ENCODE measurements around the gene RASSF5. TPM values are rescaled to one million over a fixed set of nuclear protein-coding genes. Genes with fewer than 3 reads are reported as not detected.
"Not testable (repeated sequence)": the region's sequence is repeated elsewhere in the genome, so short reads cannot be mapped to it uniquely, and the experiment has no call there.

Gene RASSF5
- total RNA-seq, 1 donor from 2014 or later = 0.13 TPM

GRCh38 chr1:206569556-206569955 is 62.2 kb downstream of the RASSF5 start:
- DNase-seq (ENCODE audit: low read depth in 2 of 2) = no peak

DNA sequence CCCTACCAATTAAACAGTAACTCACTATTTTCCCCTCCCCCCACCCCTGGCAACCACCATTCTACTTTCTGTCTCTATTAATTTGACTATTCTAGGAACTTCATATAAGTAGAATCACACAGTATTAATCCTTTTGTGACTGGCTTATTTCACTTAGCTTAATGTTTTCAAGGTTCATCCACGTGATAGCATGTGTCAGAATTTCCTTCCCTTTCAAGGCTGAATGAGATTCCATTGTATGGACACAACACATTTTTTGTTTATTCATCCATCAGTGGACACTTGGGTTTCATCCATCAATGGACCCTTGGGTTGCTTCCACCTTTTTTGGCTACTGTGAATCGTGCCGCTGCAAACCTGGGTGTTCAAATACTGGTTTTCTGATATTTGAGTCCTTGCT is 63.2 kb downstream of the RASSF5 start:
- peak; percentile 30 to 70 for DNase-seq (ENCODE audit: low read depth in 2 of 2)

- no peak for DNase-seq (ENCODE audit: low read depth in 2 of 2)
Measured at GRCh38 chr1:206572835-206573234, 65.5 kb downstream of the RASSF5 start.

DNA sequence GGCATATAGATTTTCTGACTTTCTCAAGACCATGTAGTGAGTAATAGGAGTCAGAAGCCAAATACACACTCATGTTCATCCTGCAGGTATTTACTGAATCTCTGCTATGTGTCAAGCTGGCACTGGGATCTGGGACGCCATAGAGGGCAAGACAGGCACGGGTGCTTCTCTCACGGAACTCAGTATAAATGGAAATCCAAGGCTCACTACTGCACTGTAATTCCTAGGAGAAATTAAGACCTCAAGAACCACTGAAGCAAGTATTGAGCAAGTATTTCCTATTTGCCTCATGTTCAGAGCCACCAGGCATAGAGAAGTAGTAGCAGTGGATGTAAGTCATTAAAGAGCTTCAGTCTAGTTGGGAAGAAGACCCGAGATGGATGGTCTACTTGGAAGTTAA is 66.0 kb downstream of the RASSF5 start:
- DNase-seq (ENCODE audit: low read depth in 2 of 2) = no peak

DNA sequence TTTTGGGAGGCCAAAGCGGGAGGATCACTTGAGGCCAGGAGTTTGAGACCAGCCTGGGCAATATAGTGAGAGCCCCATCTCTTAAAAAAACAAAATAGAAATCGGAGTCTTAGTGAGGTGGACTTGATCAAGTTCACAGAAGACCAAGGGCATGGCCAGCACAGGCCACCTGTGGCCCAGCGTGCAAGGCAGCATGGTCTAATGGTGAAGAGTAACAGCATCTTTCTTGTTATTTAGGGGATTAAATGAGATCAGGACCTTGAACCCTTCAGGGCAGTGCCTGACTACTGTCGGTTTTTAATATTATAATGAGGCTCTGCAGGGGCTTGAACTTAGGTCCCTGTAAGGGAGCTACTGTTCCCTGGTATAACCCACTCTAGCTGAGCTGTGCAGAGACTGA is 66.4 kb downstream of the RASSF5 start:
- DNase-seq (ENCODE audit: low read depth in 2 of 2) = no peak

DNA sequence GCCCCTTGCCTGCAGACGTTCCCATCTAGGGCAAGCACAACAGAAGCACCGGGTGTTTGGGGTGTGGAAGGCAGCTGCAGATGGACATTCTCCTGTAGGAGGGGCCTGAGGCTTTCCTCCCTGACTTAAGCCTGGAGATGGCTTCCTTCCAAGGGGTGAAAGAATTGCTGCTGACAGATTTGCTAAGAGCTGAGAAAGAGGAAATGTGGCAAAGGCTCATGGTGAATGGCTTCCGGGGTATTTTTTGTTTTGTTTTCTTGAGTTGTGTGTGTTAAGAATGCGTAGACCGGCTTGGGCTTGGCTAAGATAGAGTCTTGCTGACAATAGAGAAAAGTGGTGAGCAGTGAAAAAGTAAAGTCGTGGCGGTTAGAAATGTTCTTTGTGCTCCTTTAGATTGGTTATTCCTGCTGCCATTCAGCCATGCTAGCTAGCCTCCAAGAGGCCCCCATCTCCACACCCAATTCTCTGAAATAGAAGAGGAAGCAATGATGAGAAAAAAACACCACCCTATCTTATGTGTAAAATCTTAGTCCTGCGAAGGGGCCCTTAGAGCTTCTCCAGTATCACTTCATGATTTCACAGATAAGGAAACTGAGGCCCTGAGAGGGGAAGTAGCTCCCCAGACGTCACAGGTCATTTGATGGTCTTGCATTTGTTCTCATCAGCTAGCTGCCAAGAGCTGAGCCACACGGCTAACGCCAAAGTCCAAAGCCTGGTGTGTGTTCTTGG is 68.0 kb downstream of the RASSF5 start:
- peak in 1 of 2 donors; percentile 94 for DNase-seq (ENCODE audit: low read depth in 2 of 2)

DNA sequence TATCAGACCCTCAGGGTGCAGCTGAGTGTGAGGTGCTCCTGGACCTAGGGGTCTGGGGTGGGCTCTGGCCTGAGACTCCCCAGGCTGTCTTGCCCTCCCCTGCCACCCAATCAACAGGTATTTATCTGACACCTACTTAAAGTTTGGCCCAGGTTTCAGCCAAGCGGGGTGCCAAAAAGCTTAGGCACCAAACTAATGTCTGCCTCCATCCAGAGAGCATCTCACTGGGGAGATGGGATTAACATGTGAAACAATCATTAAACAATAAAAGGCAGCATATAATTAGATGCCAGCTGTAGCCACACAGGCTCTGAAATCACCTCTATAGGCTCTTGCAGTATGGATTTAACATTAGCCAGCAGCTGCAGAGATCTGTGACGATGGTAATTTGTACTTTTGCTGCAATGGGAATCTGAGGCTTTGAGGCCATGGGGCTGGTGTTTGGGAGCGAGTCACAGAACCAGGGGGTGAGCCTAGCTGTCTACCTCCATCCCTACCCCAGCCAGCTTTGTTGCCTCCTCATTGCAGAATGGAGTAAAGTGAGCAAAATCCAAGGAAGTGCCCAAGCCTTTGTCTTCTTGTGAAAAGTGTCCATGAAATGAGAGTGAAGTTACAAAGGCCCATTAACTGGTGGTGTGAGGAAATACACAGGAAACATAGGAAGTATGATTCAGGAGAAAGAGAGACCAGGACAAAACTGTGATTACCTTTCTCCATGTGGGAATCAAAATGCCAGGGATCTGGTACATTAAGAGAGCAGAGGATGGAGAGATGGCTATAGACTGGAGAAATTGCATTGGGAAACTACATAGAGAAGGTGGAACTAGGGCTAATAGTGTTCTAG is 68.8 kb downstream of the RASSF5 start:
- peak; percentile 18 to 71 for DNase-seq (ENCODE audit: low read depth in 2 of 2)

DNA sequence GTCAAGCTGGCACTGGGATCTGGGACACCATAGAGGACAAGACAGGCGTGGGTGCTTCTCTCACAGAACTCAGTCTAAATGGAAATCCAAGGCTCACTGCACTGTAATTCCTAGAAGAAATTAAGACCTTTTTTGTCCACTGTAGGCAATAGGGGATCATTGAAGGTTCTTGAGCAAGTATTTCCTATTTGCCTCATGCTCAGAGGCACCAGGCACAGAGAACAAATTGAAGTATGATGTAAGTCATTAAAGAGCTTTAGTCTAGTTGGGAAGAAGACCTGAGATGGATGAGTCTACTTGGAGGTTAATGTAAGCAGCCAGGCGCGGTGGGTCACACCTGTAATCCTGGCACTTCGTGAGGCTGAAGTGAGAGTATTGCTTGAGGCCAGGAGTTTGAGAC is 70.3 kb downstream of the RASSF5 start:
- no peak for DNase-seq (ENCODE audit: low read depth in 2 of 2)

DNA sequence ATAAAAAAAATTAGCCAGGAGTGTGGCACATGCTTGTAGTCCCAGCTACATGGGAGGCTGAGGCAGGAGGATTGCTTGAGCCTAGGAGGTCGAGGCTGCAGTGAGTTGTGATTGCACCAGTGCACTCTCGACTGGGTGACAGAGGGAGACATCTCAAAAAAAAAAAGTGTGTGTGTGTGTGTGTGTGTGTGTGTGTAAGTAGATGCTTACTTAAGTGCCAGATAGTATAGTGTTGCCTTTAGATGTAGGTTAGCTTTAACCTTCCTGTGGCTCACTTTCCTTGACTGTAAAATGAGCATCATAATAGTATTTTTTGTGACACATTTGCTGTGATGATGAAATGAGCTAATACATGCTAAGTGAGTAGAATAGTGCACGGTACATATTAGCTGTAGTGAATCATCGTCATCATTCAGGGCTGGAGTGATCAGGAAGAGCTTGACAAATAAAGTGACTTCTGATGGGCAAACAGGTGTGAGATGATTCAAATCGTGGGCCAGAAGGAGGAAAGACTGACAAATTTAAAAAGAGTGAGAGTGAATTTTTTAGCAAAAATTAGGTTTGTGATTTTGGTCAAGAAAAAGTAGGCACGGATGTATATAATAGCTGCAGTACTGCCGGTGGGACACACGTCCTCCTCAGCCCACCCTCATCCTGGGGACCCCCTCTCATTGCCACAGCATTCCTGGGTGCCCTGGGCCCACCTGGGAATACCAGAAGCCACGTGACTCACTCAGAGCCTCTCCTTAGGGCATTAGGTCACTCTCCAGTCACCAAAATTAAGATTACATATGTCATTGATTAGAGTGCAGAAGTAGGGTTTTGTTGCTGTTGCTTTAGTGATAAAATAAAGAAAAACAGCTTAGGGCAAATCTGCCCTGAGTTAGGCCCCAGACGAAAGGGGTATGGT is 71.0 kb downstream of the RASSF5 start:
- no peak for DNase-seq (ENCODE audit: low read depth in 2 of 2)

- DNase-seq (ENCODE audit: low read depth in 2 of 2) = no peak
Measured at GRCh38 chr1:206578978-206579374, 71.6 kb downstream of the RASSF5 start.

DNA sequence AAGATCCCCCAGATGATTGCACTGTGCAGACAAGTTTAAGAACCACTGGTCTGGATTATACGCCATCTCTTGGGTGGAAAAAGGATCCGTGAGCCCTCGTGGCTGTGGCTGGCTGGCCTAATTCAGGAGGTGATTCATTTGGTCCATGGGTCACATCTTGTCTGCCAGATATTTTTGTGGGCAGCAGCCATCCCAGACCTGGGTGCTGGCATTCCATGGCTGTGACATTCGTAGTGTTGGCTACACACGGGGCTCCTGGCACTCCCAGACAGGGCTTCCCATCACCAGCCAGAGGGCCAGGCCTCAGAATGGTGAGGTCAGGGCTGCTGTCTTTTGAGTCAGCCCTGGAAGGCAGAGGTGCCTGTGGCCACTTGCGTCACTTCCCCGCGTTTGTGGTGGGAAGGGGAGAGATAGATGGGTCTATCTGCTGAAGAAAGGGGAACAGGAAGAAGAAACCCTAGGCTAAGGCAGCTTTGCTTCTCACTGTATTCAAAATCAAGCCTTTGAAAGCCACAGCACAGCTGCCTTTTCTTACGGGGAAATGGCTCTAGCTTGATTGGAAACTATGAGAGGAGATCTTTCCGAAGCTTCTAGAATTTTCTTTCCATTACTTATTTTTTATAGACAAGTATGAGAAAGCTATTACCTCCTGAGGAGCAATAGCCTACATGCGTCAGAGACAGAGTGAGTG is 72.6 kb downstream of the RASSF5 start:
- no peak for DNase-seq (ENCODE audit: low read depth in 2 of 2)

DNA sequence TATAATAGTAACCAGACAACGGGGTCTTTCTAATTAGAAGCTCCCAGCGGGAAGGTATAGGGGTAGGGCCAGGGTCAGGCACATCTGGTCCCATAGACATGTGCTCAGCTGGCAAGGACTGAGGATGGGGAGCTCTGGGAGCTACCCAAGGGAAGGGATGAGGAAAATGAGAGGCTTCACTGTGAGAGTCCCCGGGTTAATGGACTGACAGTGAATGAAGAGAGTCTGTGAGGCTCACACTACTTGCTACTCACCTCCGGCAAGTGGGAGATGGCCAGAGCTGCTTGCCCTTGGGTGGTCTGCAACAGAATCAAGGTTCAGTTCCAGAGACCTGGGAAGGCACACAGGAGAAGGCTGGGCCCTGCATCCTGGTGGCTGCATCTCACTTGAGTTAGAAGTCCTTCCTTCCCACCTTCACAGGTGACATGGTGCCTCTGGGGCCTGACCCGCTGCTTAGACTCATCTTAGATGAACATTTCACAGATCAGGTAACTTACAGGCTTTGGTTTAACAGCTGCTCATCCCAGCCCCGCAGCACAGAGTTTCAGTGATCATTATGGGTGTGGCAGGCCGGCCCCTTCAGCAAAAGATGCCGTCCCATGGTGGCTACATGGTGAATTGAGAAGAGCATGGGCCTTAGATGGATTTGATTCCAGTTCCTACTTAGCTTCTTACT is 73.2 kb downstream of the RASSF5 start:
- DNase-seq (ENCODE audit: low read depth in 2 of 2) = no peak

GRCh38 chr1:206581114-206581497 is 73.8 kb downstream of the RASSF5 start:
- not testable (repeated sequence) for DNase-seq (ENCODE audit: low read depth in 2 of 2)

DNA sequence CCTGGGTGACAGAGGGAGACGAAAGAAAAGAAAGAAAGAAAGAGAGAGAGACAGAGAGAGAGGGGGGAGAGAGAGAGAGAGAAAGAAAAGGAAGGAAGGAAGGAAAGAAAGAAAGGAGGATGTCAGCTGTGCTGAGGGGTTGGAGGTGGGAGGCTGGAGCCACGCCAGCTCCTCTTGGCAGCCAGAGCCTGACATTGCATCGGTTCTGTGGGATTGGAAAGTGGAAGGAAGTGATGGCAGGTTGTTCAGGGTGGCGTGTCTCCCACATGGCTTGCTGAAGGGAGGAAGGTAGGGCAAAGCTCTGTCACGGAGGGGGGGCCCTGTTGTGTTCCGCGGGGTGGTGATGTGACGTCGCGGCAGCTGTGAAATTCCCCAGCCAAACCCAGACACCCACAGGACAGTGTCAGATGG is 74.2 kb downstream of the RASSF5 start:
- peak; percentile 43 to 70 for DNase-seq (ENCODE audit: low read depth in 2 of 2)

DNA sequence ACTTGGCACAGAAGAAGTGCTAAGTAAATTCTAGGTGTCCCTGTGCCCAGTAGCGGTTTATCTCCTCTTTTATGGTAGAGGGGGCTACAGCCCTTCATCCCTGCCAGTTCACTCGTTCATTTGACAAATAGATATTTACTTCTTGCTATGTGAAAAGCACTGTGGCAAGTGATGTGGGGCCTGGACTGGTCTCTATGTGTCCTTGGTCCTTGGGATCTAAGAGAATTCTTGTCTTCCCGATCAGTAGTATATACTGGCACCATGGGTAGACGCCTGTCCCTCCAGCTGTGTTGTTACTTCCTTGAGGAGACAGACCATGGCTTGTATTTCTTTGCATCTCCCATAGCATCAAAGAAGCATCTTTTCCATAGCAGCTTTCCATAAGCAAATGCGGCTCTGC is 75.2 kb downstream of the RASSF5 start:
- no peak for DNase-seq (ENCODE audit: low read depth in 2 of 2)

- DNase-seq (ENCODE audit: low read depth in 2 of 2) = no peak
Measured at GRCh38 chr1:206582971-206583706, 75.8 kb downstream of the RASSF5 start.

- DNase-seq (ENCODE audit: low read depth in 2 of 2) = peak; percentile 41 to 70
Measured at GRCh38 chr1:206583707-206584648, 76.6 kb downstream of the RASSF5 start.

DNA sequence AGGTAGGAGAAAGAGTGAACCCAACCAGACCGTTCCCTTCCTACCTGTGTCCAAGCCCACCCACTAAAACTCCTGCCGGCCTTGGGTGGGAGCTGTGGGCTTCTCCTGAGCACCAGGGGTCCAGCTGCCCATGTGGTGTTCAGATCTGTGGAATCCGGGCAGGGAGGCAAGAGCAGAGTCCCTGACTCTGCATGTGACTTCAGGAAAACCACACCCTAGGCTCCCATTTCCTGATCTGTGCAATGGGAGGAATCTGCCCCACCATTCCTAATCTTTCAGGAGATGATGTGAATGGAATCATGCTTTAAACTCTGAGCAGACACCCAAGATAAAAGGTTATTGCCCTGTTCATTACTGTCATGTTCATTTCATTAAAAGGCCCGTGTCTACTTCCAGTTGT is 77.4 kb downstream of the RASSF5 start:
- DNase-seq (ENCODE audit: low read depth in 2 of 2) = no peak

Measured in dermis microvascular lymphatic vessel endothelial cell (primary cell).